Suprapubic skin (tissue), 4 donors: Measurements from ENCODE around the gene LEFTY2. TPM values are rescaled to one million over a fixed set of nuclear protein-coding genes. Genes with fewer than 3 reads are reported as not detected.
"Not testable (repeated sequence)": the region's sequence is repeated elsewhere in the genome, so short reads cannot be mapped to it uniquely, and the experiment has no call there.

Source experiments
- DNase-seq, 2 donors: peaks; one replicate each; pipeline ENCODE4 v3.0.0-alpha.2; 2019; ENCODE audit warnings: low spot score in 2 of 2
- H3K27ac ChIP-seq: fragments of 200-600 bp; sonication (generic); one replicate; pipeline ENCODE4 v1.5.1; 2019
- H3K27me3 ChIP-seq: fragments of 200-600 bp; sonication (generic); one replicate; pipeline ENCODE4 v1.5.1; 2019
- H3K36me3 ChIP-seq: fragments of 200-600 bp; sonication (generic); one replicate; pipeline ENCODE4 v1.5.1; 2019
- H3K4me1 ChIP-seq: fragments of 200-600 bp; sonication (generic); one replicate; pipeline ENCODE4 v1.5.1; 2019
- H3K4me3 ChIP-seq: fragments of 200-600 bp; sonication (generic); one replicate; pipeline ENCODE4 v1.5.1; 2019; ENCODE audit warnings: mild to moderate bottlenecking
- H3K9me3 ChIP-seq: fragments of 200-600 bp; sonication (generic); one replicate; pipeline ENCODE4 v1.5.1; 2019
- CTCF ChIP-seq, 2 donors: fragments of 200-600 bp in 1 of 2; fragments of 450-650 bp in 1 of 2; sonication (generic) in 1 of 2; IDR thresholded peaks; one replicate each; pipeline ENCODE4 v1.5.1; 2016 to 2019; ENCODE audit warnings: antibody characterized with exemption in 2 of 2, mild to moderate bottlenecking in 1 of 2, moderate library complexity in 1 of 2
- EP300 ChIP-seq: sonication (generic); formaldehyde crosslinking; IDR thresholded peaks from one replicate; pipeline ENCODE4 v1.6.1; 2017; ENCODE audit warnings: antibody characterized with exemption
- POLR2A ChIP-seq, 2 donors: fragments of 450-650 bp; IDR thresholded peaks; one replicate each; pipeline ENCODE4 v1.6.1; 2017; ENCODE audit warnings: antibody characterized with exemption in 2 of 2, mild to moderate bottlenecking in 2 of 2, moderate library complexity in 2 of 2
- POLR2AphosphoS5 ChIP-seq, 3 donors: sonication (generic); formaldehyde crosslinking; IDR thresholded peaks; one replicate each; pipeline ENCODE4 v1.6.1; 2017; ENCODE audit warnings: antibody characterized with exemption in 3 of 3
- WGBS: methylation state at CpG from one replicate; pipeline ENCODE4 v1.1.5; 2018; 5-methylcytosine and 5-hydroxymethylcytosine counted together
- total RNA-seq, 4 donors: library from RNA; depleted of rRNA; stranded (reverse); fragments of >200 nt; gene quantifications; one replicate each; pipeline ENCODE4 v1.1.0, GENCODE V29; 2016

LEFTY2 gene
- total RNA-seq, 4 donors from 2014 or later: 0.26 TPM; not detected in 3

- WGBS: 89% methylated on average over 19 of the region's 21 CpGs
- TF ChIP-seq EP300 (no peak), CTCF (IDR thresholded peaks at IDR 0.05) (no peak), POLR2A (IDR thresholded peaks at IDR 0.05) (no peak), POLR2AphosphoS5 (IDR thresholded peaks at IDR 0.05) (no peak)
- Histone ChIP-seq H3K36me3 (no peaks in the 10 kb centered on the region), H3K27ac (no peak overlapping the region), H3K4me1 (peaks cover 19% of the 10 kb centered on the region), H3K9me3 (no peaks in the 10 kb centered on the region), H3K4me3 (no peak overlapping the region), H3K27me3 (no peaks in the 10 kb centered on the region)
- DNase-seq: no peak
These were observed 3.7 kb downstream of the LEFTY2 start for GRCh38 chr1:225937048-225937968.

- H3K27me3 ChIP-seq: no peaks in the 10 kb centered on the region
- H3K4me3 ChIP-seq: no peak overlapping the region
- WGBS: 51% methylated on average over 3 of the region's 3 CpGs
- H3K9me3 ChIP-seq: no peaks in the 10 kb centered on the region
- H3K27ac ChIP-seq: no peak overlapping the region
- H3K36me3 ChIP-seq: no peaks in the 10 kb centered on the region
- H3K4me1 ChIP-seq: peaks cover 14% of the 10 kb centered on the region
- DNase-seq: no peak
- TF ChIP-seq CTCF (IDR thresholded peaks at IDR 0.05) (no peak), POLR2A (IDR thresholded peaks at IDR 0.05) (no peak), POLR2AphosphoS5 (IDR thresholded peaks at IDR 0.05) (no peak), EP300 (no peak)
These were observed 4.5 kb downstream of the LEFTY2 start for GRCh38 chr1:225936523-225936922.

- H3K9me3 ChIP-seq, H3K27me3 ChIP-seq, DNase-seq, H3K36me3 ChIP-seq, H3K27ac ChIP-seq, H3K4me3 ChIP-seq: not testable (repeated sequence)
- WGBS: 44% methylated on average over 8 of the region's 8 CpGs
- peaks cover 11% of the 10 kb centered on the region for H3K4me1 ChIP-seq
These were observed 4.9 kb downstream of the LEFTY2 start for GRCh38 chr1:225936086-225936485.

GRCh38 chr1:225934711-225935110 lies 6.3 kb downstream of the LEFTY2 start:
- DNase-seq: no peak
- Histone ChIP-seq H3K27ac (no peak overlapping the region), H3K27me3 (no peaks in the 10 kb centered on the region), H3K4me3 (no peak overlapping the region), H3K4me1 (peaks cover 3% of the 10 kb centered on the region), H3K36me3 (no peaks in the 10 kb centered on the region), H3K9me3 (no peaks in the 10 kb centered on the region)
- TF ChIP-seq CTCF (IDR thresholded peaks at IDR 0.05): no peak
- no peak for TF ChIP-seq EP300
- no peak for TF ChIP-seq POLR2A (IDR thresholded peaks at IDR 0.05)
- no peak for TF ChIP-seq POLR2AphosphoS5 (IDR thresholded peaks at IDR 0.05)
- 99% methylated on average over 5 of the region's 5 CpGs for WGBS

- WGBS: 81% methylated on average over 2 of the region's 2 CpGs
- no peak overlapping the region for H3K4me3 ChIP-seq
- DNase-seq: no peak
These were observed 7.9 kb downstream of the LEFTY2 start for GRCh38 chr1:225933072-225933471.

More at GRCh38 chr1:225933072-225933471, 7.9 kb downstream of the LEFTY2 start:
- Histone ChIP-seq H3K4me1 (no peaks in the 10 kb centered on the region), H3K36me3 (no peaks in the 10 kb centered on the region), H3K27ac (no peak overlapping the region), H3K27me3 (no peaks in the 10 kb centered on the region), H3K9me3 (no peaks in the 10 kb centered on the region)
- TF ChIP-seq POLR2A (IDR thresholded peaks at IDR 0.05) (no peak), CTCF (IDR thresholded peaks at IDR 0.05) (no peak), POLR2AphosphoS5 (IDR thresholded peaks at IDR 0.05) (no peak), EP300 (no peak)
